Mesothelial cell of epicardium (in vitro differentiated cells): ENCODE results near the gene LRSAM1. TPM values are rescaled to one million over a fixed set of nuclear protein-coding genes. Genes with fewer than 3 reads are reported as not detected.

ENCODE experiments used
- DNase-seq, 2 experiments: peaks; one replicate each; pipeline ENCODE4 v3.0.0; 2021; ENCODE audit warnings: low spot score in 2 of 2; ENCODE audit not compliant: unreplicated experiment in 2 of 2
- H3K27ac Mint-ChIP-seq: 2 replicates; pipeline ENCODE4 v1.8.0; 2021; ENCODE audit warnings: mixed read lengths
- H3K27me3 Mint-ChIP-seq: 2 replicates; pipeline ENCODE4 v1.8.0; 2021; ENCODE audit warnings: low read depth, mixed read lengths
- H3K36me3 Mint-ChIP-seq: 2 replicates; pipeline ENCODE4 v1.8.0; 2021; ENCODE audit warnings: mixed read lengths
- H3K4me1 Mint-ChIP-seq: 2 replicates; pipeline ENCODE4 v1.8.0; 2021; ENCODE audit warnings: mixed read lengths
- H3K4me3 Mint-ChIP-seq: 2 replicates; pipeline ENCODE4 v1.8.0; 2021; ENCODE audit warnings: mild to moderate bottlenecking, moderate library complexity, mixed read lengths
- H3K9me3 Mint-ChIP-seq: 2 replicates; pipeline ENCODE4 v1.8.0; 2021; ENCODE audit warnings: mixed read lengths
- CTCF ChIP-seq: fragments of 200-600 bp; sonication (generic); IDR thresholded peaks from one replicate; pipeline ENCODE4 v1.5.0; 2021; ENCODE audit warnings: antibody characterized with exemption; ENCODE audit not compliant: unreplicated experiment
- total RNA-seq: library from RNA; stranded (reverse); gene quantifications from 3 replicates; pipeline ENCODE4 v1.2.1, GENCODE V29; 2021

The LRSAM1 gene
- total RNA-seq, 1 donor from 2014 or later, result 27.4 TPM

GRCh38 chr9:127428348-127428747 is 23.0 kb upstream of the LRSAM1 start:
- H3K4me1 Mint-ChIP-seq, result peaks cover 25% of the 10 kb centered on the region
- H3K27ac Mint-ChIP-seq, result no peak overlapping the region
- TF ChIP-seq CTCF, result no peak
- H3K36me3 Mint-ChIP-seq, result peaks cover 20% of the 10 kb centered on the region
- DNase-seq, result no peak
- no peaks in the 10 kb centered on the region for H3K27me3 Mint-ChIP-seq
- no peaks in the 10 kb centered on the region for H3K9me3 Mint-ChIP-seq
- H3K4me3 Mint-ChIP-seq, result no peak overlapping the region

- Mint-ChIP-seq H3K9me3 (no peaks in the 10 kb centered on the region), H3K36me3 (peaks cover 31% of the 10 kb centered on the region), H3K4me3 (no peak overlapping the region), H3K27ac (no peak overlapping the region), H3K4me1 (peaks cover 12% of the 10 kb centered on the region), H3K27me3 (no peaks in the 10 kb centered on the region)
- DNase-seq, result no peak
- no peak for TF ChIP-seq CTCF
Measured at GRCh38 chr9:127430415-127430814, 20.9 kb upstream of the LRSAM1 start.

GRCh38 chr9:127437497-127438264 is 13.6 kb upstream of the LRSAM1 start:
- TF ChIP-seq CTCF, result no peak
- no peak for DNase-seq
- H3K36me3 Mint-ChIP-seq, result peaks cover 40% of the 10 kb centered on the region
- no peak overlapping the region for H3K4me3 Mint-ChIP-seq
- H3K27me3 Mint-ChIP-seq, result no peaks in the 10 kb centered on the region
- peaks cover 11% of the 10 kb centered on the region for H3K4me1 Mint-ChIP-seq
- H3K27ac Mint-ChIP-seq, result peak overlapping the region; percentile 93
- no peaks in the 10 kb centered on the region for H3K9me3 Mint-ChIP-seq

GRCh38 chr9:127438394-127438793 is 12.9 kb upstream of the LRSAM1 start:
- H3K9me3 Mint-ChIP-seq, result no peaks in the 10 kb centered on the region
- TF ChIP-seq CTCF, result no peak
- H3K4me3 Mint-ChIP-seq, result no peak overlapping the region
- H3K27me3 Mint-ChIP-seq, result no peaks in the 10 kb centered on the region
- peak overlapping the region; percentile 93 for H3K27ac Mint-ChIP-seq
- DNase-seq, result no peak
- H3K4me1 Mint-ChIP-seq, result peaks cover 11% of the 10 kb centered on the region
- peaks cover 38% of the 10 kb centered on the region for H3K36me3 Mint-ChIP-seq

GRCh38 chr9:127444283-127444920 is 6.9 kb upstream of the LRSAM1 start:
- H3K4me3 Mint-ChIP-seq, result no peak overlapping the region
- no peaks in the 10 kb centered on the region for H3K27me3 Mint-ChIP-seq
- peaks cover 14% of the 10 kb centered on the region for H3K4me1 Mint-ChIP-seq
- peak overlapping the region; percentile 3 for H3K27ac Mint-ChIP-seq
- H3K9me3 Mint-ChIP-seq, result no peaks in the 10 kb centered on the region
- no peak for TF ChIP-seq CTCF
- H3K36me3 Mint-ChIP-seq, result peaks cover 64% of the 10 kb centered on the region
- no peak for DNase-seq
